ENCODE measurements around the gene KRTAP5-6. TPM values are rescaled to one million over a fixed set of nuclear protein-coding genes. Genes with fewer than 3 reads are reported as not detected.
"Not testable (repeated sequence)": the region's sequence is repeated elsewhere in the genome, so short reads cannot be mapped to it uniquely, and the experiment has no call there.

KRTAP5-6 gene
- total RNA-seq, 6 experiments from 2014 or later: not detected

DNA sequence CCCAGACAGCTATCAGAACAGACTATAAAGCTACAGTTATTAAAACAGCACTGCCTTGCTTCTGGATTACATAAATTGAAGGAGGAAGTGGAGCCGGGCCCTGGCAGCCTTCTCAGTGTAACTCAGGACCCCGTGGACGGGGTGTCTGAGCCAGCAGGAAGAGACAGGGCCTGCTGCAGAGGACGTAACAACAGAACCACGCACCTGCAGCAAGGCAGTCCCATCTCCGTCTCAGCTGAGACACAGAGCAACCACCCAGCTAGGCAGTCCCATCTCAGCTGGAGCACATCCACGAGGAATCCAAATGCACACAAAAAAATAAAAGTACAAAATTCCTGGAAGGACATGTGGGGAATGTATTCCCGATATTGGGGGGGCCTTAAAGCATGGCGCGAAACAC is 17.1 kb upstream of the KRTAP5-6 start:
- Mint-ChIP-seq H3K27ac (no peak overlapping the region), H3K4me3 (no peak overlapping the region), H3K36me3 (ENCODE audit: low read depth) (no peaks in the 10 kb centered on the region), H3K4me1 (ENCODE audit: low read depth) (no peaks in the 10 kb centered on the region), H3K27me3 (ENCODE audit: insufficient read depth) (peaks cover 14% of the 10 kb centered on the region), H3K9me3 (no peaks in the 10 kb centered on the region)
- DNase-seq: no peak
- TF ChIP-seq, protein P1, sequence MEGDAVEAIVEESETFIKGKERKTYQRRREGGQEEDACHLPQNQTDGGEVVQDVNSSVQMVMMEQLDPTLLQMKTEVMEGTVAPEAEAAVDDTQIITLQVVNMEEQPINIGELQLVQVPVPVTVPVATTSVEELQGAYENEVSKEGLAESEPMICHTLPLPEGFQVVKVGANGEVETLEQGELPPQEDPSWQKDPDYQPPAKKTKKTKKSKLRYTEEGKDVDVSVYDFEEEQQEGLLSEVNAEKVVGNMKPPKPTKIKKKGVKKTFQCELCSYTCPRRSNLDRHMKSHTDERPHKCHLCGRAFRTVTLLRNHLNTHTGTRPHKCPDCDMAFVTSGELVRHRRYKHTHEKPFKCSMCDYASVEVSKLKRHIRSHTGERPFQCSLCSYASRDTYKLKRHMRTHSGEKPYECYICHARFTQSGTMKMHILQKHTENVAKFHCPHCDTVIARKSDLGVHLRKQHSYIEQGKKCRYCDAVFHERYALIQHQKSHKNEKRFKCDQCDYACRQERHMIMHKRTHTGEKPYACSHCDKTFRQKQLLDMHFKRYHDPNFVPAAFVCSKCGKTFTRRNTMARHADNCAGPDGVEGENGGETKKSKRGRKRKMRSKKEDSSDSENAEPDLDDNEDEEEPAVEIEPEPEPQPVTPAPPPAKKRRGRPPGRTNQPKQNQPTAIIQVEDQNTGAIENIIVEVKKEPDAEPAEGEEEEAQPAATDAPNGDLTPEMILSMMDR (IDR thresholded peaks at IDR 0.05): no peak

DNA sequence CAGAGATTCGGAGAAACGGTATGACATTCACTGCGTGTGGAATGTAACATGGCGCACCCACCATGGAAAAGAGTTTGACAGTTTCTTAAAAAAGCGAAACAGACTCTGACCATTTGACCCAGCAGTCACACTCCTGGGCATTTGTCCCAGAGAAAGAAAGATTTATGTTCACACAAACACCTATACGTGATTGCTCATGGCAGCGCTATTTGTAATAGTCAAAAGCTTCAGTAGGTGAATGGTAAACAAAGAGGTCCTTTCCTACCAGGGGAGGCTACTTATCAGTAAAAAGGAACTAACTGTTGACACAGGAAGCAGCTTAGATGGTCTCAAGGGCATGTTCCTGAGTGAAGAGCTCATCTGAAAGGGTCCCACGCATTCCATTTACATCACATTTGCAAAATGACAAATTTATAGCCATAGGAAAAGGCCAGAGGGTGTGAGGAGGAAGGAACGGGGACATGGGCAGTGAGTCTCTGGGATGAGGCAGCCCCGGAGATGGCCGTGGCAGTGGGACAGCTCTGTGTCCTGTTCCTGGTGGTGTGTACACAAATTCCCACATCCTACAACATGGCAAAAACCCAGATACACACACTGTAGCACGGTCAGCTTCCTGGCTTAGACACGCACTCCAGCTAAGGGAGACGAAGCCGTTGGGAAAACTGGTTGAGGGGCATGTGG is 14.6 kb upstream of the KRTAP5-6 start:
- H3K27me3 Mint-ChIP-seq (ENCODE audit: insufficient read depth): peaks cover 15% of the 10 kb centered on the region
- H3K36me3 Mint-ChIP-seq (ENCODE audit: low read depth): no peaks in the 10 kb centered on the region
- H3K4me1 Mint-ChIP-seq (ENCODE audit: low read depth): no peaks in the 10 kb centered on the region
- no peak overlapping the region for H3K4me3 Mint-ChIP-seq
- H3K9me3 Mint-ChIP-seq: no peaks in the 10 kb centered on the region
- no peak overlapping the region for H3K27ac Mint-ChIP-seq
- TF ChIP-seq, protein P1 (IDR thresholded peaks at IDR 0.05): no peak
- DNase-seq: no peak

DNA sequence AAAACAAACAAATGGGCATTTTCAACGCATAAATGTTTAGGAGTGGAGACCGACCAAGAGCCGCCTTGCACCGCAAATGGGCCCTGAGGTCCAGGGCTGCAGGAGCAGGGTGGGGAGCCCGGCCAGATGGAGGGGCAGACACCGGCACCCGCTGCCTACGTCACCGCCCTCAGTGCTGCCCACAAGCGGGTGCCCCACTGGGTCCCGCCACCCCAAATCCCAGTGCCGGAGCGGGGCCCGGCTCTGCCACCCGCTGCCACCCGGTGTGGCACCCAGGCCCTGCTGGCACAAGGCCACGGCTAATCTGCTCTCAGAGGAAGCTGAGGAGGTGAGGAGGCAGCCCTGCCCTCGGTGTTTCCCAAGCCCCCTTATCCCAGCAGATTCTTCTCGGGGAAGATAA is 13.8 kb upstream of the KRTAP5-6 start:
- H3K36me3 Mint-ChIP-seq (ENCODE audit: low read depth); H3K4me3 Mint-ChIP-seq; H3K4me1 Mint-ChIP-seq (ENCODE audit: low read depth); DNase-seq; H3K27ac Mint-ChIP-seq; H3K9me3 Mint-ChIP-seq: not testable (repeated sequence)
- H3K27me3 Mint-ChIP-seq (ENCODE audit: insufficient read depth): peaks cover 16% of the 10 kb centered on the region

DNA sequence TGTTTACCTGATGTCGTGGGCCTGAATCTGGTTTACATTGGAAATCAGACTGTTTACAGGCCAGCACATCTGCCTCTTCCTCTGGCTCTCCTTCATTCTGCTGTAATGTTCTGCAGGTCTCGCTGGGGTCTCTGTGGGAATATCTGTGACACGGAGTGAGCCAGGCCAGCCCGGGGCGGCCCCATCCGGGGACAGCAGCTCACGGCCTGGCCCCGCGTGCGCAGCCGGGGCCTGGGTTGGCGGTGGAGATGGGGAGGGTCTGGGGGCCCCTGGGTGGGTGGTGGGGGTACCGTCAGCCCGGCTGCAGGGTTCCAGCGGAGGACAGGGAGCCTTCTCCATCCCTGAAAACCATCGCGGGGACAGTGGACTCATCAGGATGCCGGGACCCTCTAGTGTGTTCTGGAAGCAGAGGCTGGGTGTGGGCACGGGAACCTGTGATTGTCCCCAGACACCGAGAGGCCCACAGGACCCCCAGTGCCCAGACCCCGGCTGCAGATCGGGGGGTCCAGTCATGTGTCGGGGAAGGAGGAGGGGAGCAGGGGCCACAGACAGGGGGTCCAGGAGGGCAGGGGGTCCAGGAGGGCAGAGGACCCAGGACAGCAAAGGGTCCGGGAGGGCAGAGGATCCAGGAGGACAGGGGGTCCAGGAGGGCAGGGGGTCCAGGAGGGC is 13.0 kb upstream of the KRTAP5-6 start:
- peaks cover 21% of the 10 kb centered on the region for H3K27me3 Mint-ChIP-seq (ENCODE audit: insufficient read depth)
- H3K9me3 Mint-ChIP-seq; H3K4me3 Mint-ChIP-seq; H3K36me3 Mint-ChIP-seq (ENCODE audit: low read depth); DNase-seq; H3K27ac Mint-ChIP-seq; H3K4me1 Mint-ChIP-seq (ENCODE audit: low read depth): not testable (repeated sequence)

DNA sequence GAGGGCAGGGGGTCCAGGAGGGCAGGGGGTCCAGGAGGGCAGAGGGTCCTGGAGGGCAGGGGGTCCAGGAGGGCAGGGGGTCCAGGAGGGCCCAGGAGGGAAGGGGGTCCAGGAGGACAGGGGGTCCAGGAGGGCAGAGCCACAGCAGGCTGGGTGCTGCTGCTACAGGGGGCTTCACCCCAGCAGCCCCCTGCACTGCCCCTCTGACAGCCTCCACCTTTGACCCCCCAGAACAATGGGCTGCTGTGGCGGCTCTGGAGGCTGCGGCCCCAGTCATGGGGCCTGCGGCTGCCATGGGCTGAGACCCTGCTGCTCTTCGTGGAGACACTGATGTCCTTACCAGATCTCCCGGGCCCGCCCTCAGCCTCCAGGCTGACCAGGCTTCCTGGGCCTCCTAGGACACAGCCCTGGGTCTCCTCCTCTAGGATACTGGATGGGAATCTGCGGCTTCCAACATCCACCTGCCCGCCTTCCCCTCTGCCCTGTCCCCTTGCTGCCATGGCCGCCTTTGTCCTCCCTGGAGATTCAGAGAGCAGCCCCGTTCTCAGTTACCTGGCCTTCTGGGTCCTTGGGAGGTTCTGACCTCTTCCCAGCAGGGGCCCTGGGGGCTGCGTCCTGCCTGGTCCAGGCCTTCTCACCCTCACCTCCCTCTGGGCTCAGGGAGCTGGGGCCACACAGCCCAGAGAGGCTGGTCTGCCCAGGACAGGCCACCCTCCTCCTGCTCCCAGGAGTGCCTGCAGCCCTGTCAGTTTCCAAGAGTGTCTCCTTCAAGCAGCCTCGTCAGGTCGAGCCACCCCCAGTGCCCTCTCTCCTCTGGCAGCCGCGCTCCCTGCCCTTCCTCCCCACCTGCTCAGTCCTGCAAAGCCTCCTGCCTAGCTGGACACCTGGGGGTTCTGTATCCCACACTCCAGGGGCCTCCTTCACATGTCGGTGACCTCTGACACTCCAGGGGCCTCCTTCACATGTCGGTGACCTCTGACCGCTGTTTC is 11.8 kb upstream of the KRTAP5-6 start:
- H3K27me3 Mint-ChIP-seq (ENCODE audit: insufficient read depth): peaks cover 23% of the 10 kb centered on the region
- H3K9me3 Mint-ChIP-seq; DNase-seq; H3K27ac Mint-ChIP-seq; H3K4me3 Mint-ChIP-seq; H3K4me1 Mint-ChIP-seq (ENCODE audit: low read depth); H3K36me3 Mint-ChIP-seq (ENCODE audit: low read depth): not testable (repeated sequence)

DNA sequence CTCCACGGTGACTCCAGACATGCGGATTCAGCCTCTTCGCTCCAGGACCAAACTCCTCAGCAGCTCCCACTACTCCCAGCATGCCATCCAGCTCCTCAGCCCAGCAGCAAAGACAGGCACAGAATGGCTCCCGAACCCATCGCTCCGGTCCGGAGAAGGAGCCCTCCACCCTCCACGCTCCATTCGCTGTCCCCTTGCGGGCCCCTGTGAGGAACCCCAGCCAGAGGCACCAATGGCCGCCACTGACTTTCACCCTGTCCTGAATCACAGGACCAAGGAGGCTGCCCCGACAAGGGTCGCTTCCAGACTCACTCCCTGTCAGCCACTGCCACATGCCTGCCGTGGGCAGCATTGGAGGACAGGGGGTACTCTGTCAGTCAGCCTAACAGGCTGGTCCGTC is 10.8 kb upstream of the KRTAP5-6 start:
- H3K27ac Mint-ChIP-seq; DNase-seq; H3K36me3 Mint-ChIP-seq (ENCODE audit: low read depth); H3K4me1 Mint-ChIP-seq (ENCODE audit: low read depth); H3K4me3 Mint-ChIP-seq; H3K9me3 Mint-ChIP-seq: not testable (repeated sequence)
- H3K27me3 Mint-ChIP-seq (ENCODE audit: insufficient read depth): peaks cover 29% of the 10 kb centered on the region

DNA sequence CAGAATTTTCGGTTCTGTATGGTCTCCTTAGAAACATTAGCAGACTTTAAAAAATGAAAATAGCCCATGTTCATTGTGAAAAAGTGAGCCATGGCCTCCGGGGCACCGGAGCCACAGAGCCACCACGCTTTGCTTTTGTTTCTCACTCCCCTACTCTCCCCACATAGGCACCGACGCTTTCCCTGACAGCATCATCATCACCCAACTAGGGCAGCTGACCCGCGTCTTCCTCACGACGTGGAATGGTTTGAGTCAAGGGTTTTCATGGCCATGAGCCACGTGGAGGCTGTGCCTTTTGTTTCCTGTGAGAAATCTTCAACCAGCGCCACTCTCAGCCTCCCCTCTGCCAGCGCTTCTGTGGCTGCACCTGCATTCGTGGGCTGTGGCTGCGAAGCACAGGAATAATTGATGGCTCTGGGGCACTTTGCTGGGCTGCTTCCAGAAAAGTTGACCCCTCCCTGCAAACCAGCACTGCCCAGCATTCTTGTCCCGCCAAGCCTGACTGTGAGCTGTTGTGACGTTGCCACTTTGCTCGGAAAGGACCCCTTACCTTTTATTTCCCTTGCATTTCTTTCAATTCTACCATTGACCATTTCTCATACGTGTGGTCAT is 8.6 kb upstream of the KRTAP5-6 start:
- H3K36me3 Mint-ChIP-seq (ENCODE audit: low read depth); H3K4me3 Mint-ChIP-seq; H3K27ac Mint-ChIP-seq; H3K4me1 Mint-ChIP-seq (ENCODE audit: low read depth); DNase-seq; H3K9me3 Mint-ChIP-seq: not testable (repeated sequence)
- peaks cover 32% of the 10 kb centered on the region for H3K27me3 Mint-ChIP-seq (ENCODE audit: insufficient read depth)

DNA sequence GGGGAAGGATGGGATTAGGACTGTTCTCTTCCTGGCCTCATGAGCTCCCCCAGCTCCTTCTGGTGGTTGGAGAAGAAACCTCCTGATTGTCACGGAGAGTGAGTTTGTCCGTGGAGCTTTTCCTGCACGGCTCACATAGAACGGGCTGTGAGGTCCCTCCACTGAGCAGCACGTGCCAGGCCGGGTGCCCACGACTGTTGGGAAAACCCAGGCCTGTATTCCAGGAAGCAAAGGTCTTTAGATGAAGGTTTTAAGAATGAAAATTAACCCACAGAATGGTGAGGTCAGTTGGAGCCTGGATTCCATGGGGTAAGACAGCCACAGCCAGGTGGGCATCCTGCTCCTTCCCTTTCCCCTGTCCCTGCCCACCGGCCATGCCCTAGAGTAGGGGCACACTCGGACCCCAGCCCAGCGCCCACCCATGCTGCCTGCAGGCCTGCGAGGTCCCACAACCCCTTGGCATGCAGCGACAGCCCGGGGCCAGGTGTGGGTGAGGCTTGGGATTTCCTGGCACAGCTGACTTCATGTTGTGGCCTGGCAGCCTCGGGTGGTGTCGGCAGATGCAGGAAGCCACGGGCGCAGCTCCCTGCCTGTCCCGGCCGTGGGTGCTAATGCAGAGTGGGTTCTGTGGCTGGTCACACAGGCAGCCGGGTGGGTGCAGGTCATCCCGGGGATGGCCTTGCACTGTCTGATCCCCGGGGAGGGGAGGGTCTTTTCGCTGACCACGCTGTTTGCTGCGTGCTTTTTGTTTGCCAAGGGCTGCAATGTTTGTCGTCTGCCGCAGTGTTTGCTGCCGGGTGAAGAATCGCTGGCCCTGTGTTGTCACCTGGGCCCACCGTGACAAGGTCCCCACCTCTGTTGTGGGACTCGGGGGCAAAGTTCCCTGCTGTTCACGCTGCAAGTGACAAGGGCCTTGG is 7.5 kb upstream of the KRTAP5-6 start:
- H3K9me3 Mint-ChIP-seq; DNase-seq; H3K4me3 Mint-ChIP-seq; H3K36me3 Mint-ChIP-seq (ENCODE audit: low read depth); H3K4me1 Mint-ChIP-seq (ENCODE audit: low read depth); H3K27ac Mint-ChIP-seq: not testable (repeated sequence)
- peaks cover 33% of the 10 kb centered on the region for H3K27me3 Mint-ChIP-seq (ENCODE audit: insufficient read depth)

Measured in HFFc6 (cell line).